Measurements from ENCODE around the gene FAIM2.
A peak's percentile ranks its signal among the peaks of the same experiment; 100 is the strongest.
"Not testable (repeated sequence)": the region's sequence is repeated elsewhere in the genome, so short reads cannot be mapped to it uniquely, and the experiment has no call there.

FAIM2 gene

DNA sequence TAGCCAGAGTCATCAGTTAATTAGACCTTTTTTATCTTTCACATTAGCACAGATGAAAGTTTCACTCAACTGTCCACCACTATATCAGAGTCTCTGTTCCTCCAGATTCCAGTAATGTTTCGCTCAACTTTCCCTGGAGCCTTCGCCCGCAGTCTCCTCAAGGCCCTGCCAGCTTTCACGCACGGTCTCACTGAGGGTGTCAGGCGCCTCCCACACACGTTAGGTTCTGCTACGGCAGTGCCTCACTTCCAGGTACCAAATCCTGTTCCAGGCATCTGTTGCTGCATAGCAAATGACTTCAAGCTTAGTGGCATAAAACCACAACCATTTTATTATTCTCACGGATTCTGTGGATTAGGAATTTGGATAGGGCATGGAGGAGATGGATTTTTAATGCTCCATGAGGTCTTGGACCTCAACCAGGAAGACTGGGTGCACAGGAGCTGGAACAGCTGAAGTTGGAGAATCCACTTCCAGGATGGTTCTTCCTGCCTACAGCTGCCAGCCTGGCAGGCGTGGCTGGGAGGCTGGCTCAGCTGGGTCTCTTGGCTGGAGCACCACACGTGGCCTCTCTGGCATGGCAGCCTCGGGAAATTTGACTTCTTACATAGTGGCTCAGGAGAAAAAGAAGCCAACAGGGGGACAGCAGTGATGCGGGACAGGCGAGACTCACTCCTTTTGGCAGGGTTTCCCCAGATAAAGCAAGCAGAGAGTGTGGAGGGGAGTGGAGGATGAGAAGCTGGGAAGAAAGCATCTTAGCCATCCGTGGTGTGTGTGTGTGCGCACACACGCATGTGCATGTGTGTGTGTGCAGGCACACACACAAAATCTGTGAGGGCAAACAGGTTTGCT, 39.5 kb downstream of the FAIM2 start:
- DNase-seq (ENCODE audit: low spot score) = no peak

DNA sequence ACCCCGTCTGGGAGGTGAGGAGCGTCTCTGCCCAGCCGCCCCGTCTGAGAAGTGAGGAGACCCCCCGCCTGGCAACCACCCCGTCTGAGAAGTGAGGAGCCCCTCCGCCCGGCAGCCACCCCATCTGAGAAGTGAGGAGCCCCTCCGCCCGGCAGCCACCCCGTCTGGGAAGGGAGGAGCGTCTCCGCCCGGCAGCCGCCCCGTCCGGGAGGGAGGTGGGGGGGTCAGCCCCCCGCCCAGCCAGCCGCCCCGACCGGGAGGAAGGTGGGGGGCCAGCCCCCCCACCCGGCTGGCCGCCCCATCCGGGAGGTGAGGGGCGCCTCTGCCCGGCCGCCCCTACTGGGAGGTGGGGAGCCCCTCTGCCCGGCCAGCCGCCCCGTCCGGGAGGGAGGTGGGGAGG, 42.8 kb downstream of the FAIM2 start:
- DNase-seq (ENCODE audit: low spot score) = not testable (repeated sequence)

DNA sequence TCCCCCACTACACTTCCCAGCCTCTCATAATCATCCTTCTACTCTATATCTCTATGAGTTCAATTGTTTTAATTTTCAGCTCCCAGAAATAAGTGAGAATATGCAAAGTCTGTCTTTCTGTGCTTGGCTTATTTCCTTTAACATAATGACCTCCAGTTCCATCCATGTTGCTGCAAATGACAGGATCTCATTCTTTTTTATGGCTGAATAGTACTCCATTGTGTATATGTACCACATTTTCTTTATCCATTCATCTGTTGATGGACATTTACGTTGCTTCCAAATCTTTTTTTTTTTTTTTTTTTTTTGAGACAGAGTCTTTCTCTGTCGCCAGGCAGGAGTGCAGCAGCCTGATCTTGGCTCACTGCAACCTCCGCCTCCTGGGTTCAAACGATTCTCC, 47.8 kb downstream of the FAIM2 start:
- not testable (repeated sequence) for DNase-seq (ENCODE audit: low spot score)

DNA sequence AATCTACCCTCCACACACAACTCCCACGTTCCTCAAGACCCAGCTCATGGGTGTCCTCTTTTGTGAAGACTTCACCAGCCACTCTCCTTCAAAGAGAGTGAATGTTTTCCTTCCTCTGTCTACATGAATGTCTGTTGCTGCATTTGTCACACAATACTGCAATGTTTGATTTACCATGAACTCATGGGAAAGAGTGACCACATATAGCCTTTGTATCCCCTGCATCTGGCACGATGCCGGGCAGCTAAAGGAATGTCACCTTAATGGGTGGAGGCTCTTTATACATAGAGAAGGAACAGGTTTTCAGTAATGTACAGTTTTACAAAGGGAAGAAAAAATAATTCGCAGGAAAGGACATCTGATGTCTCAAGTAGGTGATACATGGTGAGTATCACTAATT, 48.7 kb downstream of the FAIM2 start:
- DNase-seq (ENCODE audit: low spot score) = no peak

DNA sequence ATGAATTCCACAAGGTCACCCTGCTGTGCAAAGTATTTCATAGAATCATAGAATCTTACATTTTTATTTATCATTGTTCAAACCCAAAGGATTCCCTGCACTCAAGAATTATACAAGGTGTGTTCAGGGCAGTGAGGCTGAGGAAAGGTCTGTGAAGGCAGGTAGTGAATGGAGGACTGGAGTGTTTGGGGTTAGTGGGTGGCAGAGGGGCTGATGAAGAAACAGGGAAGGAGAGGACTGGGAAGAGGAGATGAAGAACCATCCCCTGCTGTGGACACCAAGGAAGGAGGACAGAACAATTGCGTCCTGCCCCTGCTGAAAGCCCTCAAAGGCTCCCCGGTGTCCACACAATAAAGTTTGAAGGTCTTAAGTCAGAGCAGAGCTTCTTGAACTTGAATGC, 50.0 kb downstream of the FAIM2 start:
- no peak for DNase-seq (ENCODE audit: low spot score)

DNA sequence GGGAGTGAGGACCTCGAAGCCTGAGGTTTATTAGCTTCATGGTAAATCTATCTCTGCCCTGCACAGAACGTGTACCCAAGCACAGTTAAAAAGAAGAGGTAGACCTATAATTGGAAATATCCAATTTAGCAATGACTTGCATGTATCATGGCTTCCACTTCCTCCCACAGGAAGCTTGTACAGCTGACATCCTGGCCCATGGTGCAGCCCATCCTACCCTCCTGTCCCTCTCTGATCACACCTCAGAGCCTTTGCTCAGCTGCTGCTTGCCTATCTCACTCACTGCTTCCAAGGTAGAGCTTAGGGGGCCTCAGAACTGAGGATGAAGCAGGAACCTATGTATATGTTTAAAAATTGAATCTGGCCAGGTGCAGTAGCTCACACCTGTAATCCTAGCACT, 56.5 kb downstream of the FAIM2 start:
- no peak for DNase-seq (ENCODE audit: low spot score)

DNA sequence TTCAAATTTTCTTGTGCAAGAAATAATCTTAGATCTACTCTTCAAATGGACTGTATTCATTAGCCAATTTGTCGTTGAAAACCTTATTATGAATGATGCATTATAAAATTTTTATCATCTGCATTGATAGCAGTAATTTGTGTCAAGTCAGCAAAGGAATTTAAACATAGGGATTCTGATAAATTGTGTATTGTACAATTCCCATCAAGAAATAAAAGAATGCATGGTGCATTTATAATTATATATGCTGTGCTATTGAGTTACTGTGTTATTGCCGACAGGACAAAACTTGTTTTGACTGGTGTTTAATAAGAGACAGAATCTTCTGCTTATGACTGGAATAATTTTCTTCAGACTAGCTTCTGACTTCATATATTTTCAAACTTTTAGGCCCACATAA, 57.7 kb downstream of the FAIM2 start:
- no peak for DNase-seq (ENCODE audit: low spot score)

DNA sequence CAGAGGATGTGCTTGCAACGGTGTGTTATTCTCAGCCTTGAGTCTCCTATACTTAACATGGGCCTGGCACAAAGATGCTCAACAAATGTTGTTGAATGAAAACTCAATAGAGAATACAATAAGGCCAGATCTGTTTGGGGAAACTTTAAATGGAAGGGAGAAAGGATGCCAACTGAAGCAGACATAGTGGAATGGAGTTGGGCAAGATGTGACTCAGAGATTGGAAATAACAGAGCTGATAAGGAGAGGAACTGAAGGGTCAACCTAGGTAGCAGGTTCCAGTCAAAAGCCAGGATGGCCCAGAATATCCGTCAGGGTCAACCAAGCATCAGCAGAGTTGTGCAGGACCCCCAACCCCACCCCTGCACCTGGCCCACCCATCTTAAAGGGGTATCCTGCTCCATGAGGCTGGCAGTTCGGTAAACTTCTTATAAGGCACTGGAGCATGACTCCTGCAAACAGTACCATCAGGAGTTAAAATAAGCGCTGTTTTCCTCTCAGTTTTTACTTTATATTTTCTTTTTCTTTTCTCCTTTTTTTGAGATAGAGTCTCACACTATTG, 59.7 kb downstream of the FAIM2 start:
- no peak for DNase-seq (ENCODE audit: low spot score)

DNA sequence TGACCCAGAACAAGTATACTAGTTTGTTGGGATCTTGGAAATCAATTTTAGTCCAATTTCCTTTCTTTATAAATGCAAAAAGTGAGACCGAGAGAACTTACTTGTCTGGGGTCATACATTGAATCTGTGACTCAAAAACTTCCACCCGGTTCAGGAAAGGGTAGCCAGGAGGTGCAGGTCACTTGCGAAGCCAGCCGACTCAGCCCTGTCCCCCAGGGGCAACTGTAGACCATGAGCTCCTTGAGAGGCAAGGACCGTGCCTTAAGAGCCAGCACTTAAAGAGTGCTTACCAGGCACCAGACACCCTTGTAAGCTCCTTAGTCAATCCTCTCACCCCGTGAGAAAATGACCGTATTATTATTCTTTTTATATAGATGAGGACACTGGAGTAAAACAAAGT, 60.3 kb downstream of the FAIM2 start:
- no peak for DNase-seq (ENCODE audit: low spot score)

DNA sequence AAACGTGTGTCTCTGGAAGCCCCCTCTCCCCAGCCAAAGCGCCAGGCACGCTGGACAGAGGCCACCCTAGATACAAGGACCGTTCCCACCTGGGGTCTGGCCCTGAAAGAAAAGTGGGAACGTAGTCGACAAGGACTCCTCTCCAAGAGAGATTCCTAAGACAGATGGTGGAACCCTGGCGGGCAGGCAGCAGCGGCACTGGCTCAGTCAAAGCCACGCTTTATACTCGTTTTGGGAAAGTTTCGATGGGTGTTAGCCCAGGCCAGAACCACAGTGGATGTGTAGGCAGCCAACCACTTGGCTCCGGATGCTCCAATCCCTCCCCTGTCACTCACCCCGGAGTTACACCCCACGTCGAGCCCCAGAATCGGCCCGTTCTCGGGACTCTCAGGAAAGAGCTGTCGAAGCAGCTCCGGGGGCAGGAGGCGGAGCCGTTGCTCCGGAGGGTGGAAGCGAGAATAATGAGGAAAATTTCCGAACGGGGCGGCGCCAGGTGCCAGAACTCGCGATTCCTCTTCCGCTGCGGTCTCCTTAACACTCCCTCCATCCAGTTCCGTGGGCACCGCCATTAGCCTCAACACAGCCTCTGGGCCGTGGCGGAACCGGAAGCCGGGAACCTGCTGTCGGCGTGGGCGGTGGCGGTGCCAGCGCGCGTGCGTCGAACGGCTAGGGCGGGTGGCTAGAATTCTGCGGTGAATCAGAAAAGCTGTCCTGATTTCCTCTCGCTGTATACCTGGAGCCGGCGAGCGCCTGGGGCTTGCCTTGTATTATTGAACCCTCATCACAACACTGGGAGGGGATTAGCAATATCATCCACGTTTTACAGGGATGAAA, 61.0 kb downstream of the FAIM2 start, which contains the start of gene BCDIN3D:
Gene BCDIN3D, minus strand, starts transcription at position 588 of the 834 bp plus-strand sequence. Its CDS starts 19 bp downstream, at position 569.
- DNase-seq (ENCODE audit: low spot score) = peak; percentile 98

DNA sequence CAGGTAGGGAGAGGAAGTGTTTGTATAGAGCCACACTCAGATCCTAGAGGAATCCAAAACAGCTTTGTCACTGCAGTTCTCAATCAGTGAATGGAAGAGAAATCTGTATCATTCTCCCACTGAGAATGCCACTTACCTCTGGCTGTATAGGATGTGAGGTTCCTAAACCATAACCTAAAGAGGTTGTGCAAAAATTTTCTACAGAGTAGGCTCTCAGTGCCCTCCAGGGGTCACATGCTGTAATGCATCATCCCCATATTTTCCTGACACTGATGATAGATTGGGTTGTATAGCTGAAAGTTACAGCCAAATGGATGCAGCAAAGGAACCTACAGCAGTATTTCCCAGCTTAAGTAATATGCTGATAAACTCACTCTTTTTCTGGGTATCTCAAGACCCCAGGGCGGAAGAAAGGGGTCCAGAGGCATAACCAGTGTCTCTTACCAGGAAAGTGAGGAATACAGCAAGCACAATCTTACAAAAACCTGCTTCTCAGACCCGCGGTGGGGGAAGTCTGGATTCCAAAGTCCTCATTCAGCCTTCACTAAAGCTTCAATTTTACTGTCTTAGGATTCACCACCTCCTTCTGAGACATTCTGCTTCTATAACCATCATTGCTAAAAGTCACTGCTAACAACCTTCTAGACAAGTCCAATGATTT, 64.6 kb downstream of the FAIM2 start:
- DNase-seq (ENCODE audit: low spot score) = peak; percentile 37

DNA sequence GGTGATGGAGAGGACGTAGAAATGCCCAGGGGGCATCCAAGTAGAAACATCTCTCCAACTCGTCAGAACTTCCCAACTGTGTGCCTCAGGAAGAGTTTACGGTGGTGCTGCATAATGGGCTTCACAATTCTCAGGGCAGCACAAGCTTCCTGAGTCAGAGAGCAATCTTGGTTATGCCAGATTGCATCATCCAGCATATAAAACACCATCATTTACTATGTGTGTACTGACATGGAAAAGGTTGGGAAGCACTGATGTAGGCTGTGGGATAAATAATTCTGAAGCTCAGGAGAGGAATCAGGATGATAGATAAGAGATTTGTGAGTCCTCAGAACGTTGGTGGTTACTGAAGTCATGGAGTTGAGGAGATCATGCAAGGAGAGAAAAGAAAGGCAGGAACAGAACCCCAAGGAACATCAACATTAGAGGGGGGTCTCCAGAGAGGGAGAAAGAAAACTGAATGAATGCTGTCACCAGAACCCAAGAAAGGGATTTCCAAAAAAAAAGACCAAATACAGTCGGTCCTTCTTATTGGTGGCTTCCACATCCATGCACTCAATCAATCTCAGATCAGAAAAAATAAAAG, 70.8 kb downstream of the FAIM2 start:
- peak; percentile 59 for DNase-seq (ENCODE audit: low spot score)

DNA sequence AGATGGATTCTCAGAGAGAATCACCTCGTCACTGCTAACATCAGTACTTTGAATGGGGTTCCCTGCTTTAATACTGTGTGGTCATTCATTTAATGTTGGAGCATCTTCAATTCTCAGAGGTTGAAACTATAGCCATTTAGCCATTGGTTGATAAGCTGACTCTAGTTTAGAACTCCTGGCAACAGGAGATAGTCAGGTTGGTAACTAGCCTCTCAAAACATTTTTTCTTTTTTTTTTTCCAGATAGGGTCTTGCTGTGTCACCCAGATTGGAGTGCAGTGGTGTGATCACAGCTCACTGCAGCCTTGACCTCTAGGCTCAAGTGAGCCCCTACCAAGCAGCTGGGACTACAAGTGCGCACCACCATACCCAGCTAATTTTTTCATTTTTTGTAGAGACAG, 72.0 kb downstream of the FAIM2 start:
- no peak for DNase-seq (ENCODE audit: low spot score)

DNA sequence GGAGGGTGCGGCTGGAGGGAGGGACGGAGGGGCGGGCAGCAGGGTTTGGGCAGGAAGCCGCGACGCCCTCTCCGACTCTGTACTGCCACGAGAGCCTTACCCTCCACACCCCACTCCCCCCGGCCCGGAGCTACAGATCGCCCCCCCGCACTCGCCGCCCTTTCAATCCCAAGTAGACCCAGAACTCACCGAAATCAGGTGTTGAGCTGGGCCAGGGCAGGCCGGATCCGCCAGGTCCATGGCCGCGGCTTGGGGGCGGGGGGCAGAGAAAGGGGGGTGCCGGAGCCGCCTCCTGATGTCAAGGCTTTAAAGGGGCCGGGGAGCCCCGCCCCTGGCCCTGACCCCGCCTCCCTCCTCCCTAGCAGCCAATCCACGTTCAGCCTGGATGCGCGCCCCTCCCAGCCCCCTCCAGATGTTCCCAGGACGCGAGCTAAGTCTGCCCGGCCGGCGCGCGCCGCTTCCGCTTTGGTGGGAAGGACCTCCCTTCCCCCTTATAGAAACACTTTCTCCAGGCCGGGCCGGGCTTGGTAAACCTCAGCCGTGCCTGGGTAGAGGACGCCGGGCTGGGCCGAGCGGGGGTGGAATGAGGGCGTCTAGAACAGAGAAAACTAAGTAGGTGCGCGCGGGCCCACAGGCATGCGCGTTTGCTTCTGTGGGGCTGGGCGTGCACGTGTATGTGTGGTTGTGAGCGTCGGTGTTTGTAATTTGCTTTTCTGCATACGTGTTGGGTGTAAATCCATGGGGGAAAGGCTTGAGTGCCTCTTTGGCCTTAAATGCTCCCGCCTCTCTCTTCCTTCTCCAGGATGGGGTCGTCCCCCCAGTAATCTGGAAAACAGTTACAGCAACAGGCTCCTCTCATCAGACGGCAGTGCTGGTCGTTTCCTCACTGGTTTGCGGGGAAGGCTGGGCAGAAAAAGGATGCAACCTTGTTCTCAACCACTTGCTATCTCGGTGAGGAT, 75.3 kb downstream of the FAIM2 start, which contains the start of gene NCKAP5L:
Gene NCKAP5L, minus strand, starts transcription at position 281 of the 959 bp plus-strand sequence. CDS start 24,369 bp downstream, outside the sequence.
- DNase-seq (ENCODE audit: low spot score) = peak; percentile 98

DNA sequence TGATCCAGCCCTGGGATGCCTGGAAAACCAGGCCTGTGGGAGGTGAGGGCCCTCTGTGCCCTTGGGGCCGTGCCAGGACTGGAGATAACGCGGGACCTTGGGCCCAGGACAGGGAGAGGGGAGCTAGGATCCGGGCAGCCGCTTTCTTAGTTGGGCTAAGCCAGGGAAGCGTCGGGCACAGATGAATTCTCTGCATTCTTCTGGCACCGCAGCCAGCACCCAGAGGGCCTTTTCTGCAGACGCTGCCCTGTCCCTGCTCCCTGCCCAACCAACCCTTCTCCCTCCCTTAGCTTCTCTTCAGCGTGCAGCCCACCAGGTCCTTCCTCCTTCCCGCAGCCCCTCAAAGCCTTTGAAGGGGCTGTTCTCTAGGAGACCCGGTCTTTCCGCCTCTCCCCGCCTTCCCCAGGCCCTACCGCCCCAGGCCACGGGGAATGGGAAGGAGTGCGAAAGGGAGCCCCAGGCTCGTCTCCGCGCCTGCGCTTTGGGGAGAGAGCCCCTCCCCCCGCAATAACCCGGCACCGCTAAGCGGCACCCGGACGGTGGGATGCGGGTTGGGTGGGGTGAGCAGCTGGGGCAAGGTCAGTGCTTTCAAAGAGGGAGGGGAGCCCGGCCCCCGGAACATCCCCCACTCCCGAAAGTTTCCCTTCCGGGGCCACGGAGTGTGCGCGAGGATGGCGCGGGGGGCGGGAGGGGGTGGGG, 76.2 kb downstream of the FAIM2 start:
- DNase-seq (ENCODE audit: low spot score) = no peak

DNA sequence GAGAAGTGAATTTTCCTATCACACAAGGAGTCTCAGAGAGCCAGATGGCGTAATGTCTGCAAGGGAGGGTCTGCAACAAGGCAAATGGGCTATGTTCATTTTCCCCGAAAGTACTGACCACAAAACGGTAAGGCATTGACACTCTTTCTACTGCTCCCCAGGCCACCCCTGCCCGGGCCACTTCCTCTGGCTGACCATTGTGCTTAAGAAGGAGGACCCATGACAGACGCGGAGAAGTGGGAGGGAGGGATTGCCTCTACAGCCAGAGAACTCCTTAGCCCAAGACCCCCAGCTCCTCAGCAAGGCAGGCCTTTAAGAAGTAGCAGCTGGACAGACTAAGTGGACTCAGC, 76.7 kb downstream of the FAIM2 start:
- DNase-seq (ENCODE audit: low spot score) = no peak

DNA sequence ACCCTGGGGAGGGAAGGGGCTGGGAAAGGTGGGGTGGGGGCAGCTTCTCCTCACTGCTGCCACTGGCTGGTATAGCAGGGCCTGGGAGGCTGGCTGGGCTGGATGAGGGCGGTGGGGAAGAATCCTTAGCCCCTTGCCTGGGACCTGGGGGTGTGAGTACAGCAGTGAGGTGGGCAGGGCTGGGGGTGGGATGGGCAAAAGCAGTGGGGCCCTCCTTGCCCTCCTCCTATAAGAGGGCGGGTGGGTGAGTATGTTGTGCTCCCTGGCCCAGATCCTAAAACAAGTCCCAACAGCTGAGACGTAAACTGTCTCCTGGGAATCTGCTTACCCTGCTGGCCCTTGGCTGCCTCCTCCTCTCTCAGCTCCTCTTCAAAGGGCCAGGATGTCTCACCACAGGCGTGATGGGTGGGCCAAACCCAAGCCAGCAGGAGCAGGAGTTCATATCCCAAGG, 77.7 kb downstream of the FAIM2 start:
- no peak for DNase-seq (ENCODE audit: low spot score)

DNA sequence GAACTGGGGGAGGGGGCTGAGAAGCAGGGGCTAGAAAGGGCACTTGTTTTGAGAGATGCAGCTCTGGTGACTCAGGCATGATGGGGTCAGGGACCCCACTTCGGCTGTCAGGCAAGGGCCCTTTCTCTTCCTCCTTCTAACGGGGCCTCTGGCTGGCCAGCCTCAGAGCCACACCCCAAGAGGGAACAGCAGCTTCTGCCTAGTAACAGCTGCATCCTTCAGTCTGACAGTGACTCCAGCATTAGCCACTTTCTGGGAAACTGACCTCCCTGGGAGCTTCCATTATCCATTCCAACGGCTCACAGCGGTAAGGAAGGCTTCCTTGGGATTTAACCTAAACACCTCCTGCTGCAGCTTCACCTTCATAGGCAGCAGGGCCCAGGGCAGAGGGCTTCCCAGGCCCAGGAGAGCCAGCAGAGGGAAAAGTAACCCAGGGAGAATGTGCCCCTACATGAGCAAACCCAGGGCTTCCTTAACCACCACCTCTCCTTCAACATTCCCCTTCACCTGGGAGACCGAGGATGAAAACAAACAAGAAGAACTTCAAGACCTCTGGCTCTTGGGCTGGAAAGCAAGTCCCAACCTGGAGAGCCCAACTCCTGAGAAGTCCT, 78.2 kb downstream of the FAIM2 start:
- DNase-seq (ENCODE audit: low spot score) = no peak

DNA sequence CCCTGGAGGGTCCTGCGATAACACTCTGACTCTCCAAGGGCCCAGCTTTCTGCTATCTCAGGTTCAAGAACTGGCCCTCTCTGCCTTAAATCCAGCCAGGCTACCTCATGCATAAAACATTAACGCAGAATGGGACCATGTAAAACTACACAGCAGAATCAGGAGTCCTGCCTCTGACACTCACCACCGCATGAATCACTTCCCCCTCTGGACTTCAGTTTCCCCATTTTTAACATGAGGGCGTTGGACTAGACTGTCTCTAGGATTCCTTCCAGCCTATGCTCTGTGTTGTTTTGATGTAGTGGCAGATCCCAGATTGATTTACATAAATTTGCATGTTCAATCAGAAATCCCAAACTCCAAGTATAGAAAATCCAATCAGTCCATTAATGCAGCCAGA, 78.8 kb downstream of the FAIM2 start:
- no peak for DNase-seq (ENCODE audit: low spot score)
